ENCODE measurements around the gene SMG5.

SMG5 gene

DNA sequence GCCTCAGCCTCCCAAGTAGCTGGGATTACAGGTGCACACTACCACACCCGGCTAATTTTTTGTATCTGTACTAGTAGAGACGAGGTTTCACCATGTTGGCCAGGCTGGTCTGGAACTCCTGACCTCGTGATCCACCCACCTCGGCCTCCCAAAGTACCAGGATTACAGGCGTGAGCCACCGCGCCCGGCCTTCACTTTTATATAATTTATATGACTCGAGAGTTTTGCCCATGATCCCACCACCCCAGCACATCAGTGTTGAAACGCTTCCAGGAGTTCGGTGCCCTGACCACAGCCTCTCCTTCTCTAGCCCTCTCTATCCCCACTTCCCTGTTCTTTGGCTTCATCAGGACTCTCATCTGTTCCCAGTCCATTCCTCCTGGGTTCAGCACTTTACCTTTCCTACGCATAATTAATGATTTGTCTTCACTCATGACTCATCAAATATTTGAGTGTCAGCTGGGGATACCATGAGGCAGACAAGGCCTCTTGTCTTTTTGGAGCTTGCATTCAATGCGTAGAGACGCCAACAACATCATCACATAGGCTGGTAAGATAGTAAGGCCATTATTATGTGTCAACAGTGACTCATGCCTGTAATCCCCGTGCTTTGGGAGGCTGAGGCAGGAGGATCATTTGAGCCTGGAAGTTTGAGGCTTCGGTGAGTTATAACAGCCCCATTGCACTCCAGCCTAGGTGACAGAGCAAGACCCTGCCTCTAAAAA lies 68.4 kb downstream of the SMG5 start:
- TF ChIP-seq BHLHE40 (IDR thresholded peaks at IDR 0.05; ENCODE audit: borderline replicate concordance) (no peak), FOXA1 (IDR thresholded peaks at IDR 0.05) (no peak), HDGF (IDR thresholded peaks at IDR 0.05; ENCODE audit: borderline replicate concordance) (no peak), NFRKB (IDR thresholded peaks at IDR 0.05) (no peak), ARNT (IDR thresholded peaks at IDR 0.05) (no peak), FOXM1 (IDR thresholded peaks at IDR 0.05; ENCODE audit: borderline replicate concordance) (no peak), SUZ12 (IDR thresholded peaks at IDR 0.05) (no peak), PKNOX1 (IDR thresholded peaks at IDR 0.05) (no peak), ELF4 (IDR thresholded peaks at IDR 0.05) (no peak), ZNF384 (IDR thresholded peaks at IDR 0.05) (no peak), TARDBP (IDR thresholded peaks at IDR 0.05) (no peak), CTBP1 (IDR thresholded peaks at IDR 0.05; ENCODE audit: borderline replicate concordance) (no peak), L3MBTL2 (conservative IDR thresholded peaks at IDR 0.05) (no peak), LEF1 (IDR thresholded peaks at IDR 0.05; ENCODE audit: borderline replicate concordance) (no peak), SP1 (IDR thresholded peaks at IDR 0.05) (no peak), FOXK2 (IDR thresholded peaks at IDR 0.05) (no peak)
- ChIA-PET CTCF (interaction anchor here (2.7 kb wide), 2 partner anchors 11 to 69 kb away, joined by 10 to 18 read pairs; no protein-coding TSS in a partner anchor), POLR2A (interaction anchor here (1.4 to 3.9 kb wide), 8 partner anchors 11 to 239 kb away, joined by 3 to 63 read pairs (median 18); partner anchors contain the start of genes SLC25A44 and SMG5)
- DNase-seq (ENCODE audit: extremely low spot score), result no peak

- CTCF ChIA-PET, result interaction anchor here (1.5 to 2.7 kb wide), 3 partner anchors 12 to 72 kb away, joined by 7 to 18 read pairs (median 10); no protein-coding TSS in a partner anchor
- TF ChIP-seq PKNOX1 (IDR thresholded peaks at IDR 0.05), result no peak
- peak; percentile 45 for DNase-seq (ENCODE audit: extremely low spot score)
- POLR2A ChIA-PET, result interaction anchor here (0.6 to 3.9 kb wide), 40 partner anchors 8 to 557 kb away, joined by 3 to 63 read pairs (median 6); partner anchors contain the start of genes CCT3, MEX3A, PAQR6 and SLC25A44
Measured at GRCh38 chr1:156213644-156213966, 69.0 kb downstream of the SMG5 start.

DNA sequence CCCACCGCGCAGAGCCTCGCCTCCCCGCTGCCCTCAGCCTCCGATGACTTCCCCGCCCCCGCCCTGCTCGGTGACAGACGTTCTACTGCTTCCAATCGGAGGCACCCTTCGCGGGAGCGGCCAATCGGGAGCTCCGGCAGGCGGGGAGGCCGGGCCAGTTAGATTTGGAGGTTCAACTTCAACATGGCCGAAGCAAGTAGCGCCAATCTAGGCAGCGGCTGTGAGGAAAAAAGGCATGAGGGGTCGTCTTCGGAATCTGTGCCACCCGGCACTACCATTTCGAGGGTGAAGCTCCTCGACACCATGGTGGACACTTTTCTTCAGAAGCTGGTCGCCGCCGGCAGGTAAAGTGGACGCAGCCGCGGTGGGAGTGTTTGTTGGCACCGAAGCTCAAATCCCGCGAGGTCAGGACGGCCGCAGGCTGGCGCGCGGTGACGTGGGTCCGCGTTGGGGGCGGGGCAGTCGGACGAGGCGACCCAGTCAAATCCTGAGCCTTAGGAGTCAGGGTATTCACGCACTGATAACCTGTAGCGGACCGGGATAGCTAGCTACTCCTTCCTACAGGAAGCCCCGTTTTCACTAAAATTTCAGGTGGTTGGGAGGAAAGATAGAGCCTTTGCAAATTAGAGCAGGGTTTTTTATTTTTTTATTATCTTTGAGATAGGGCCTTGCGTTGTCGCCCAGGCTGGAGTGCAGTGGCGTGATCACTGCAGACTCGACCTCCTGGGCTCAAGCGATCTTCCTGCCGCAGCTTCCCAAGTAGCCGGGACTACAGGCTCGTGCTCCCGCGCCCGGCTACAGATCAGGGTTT lies 69.6 kb downstream of the SMG5 start, which contains the start of gene PMF1:
Gene PMF1, plus strand, starts transcription at position 175 of the 811 bp plus-strand sequence. Its CDS starts 9 bp downstream, at position 184.
- ChIA-PET POLR2A (interaction anchor here (0.6 to 3.9 kb wide), 62 partner anchors 8 to 1019 kb away, joined by 3 to 63 read pairs (median 4); partner anchors contain the start of genes BGLAP, CCT3, MEF2D and MEX3A), CTCF (interaction anchor here (0.6 to 2.7 kb wide), 6 partner anchors 12 to 72 kb away, joined by 3 to 18 read pairs (median 6); no protein-coding TSS in a partner anchor)
- peak; percentile 99 for DNase-seq (ENCODE audit: extremely low spot score)
- TF ChIP-seq PKNOX1 (IDR thresholded peaks at IDR 0.05) (peak; percentile 98), NFRKB (IDR thresholded peaks at IDR 0.05) (peak; percentile 89), SUZ12 (IDR thresholded peaks at IDR 0.05) (no peak), FOXA1 (IDR thresholded peaks at IDR 0.05) (no peak), LEF1 (IDR thresholded peaks at IDR 0.05; ENCODE audit: borderline replicate concordance) (peak; percentile 60; the same call in 1 of the 2 replicates), FOXK2 (IDR thresholded peaks at IDR 0.05) (no peak), BHLHE40 (IDR thresholded peaks at IDR 0.05; ENCODE audit: borderline replicate concordance) (no peak), L3MBTL2 (conservative IDR thresholded peaks at IDR 0.05) (peak; percentile 87), ELF4 (IDR thresholded peaks at IDR 0.05) (peak; percentile 69)

GRCh38 chr1:156212130-156212529 lies 70.5 kb downstream of the SMG5 start:
- TF ChIP-seq L3MBTL2 (conservative IDR thresholded peaks at IDR 0.05) (no peak), FOXK2 (IDR thresholded peaks at IDR 0.05) (no peak), PKNOX1 (IDR thresholded peaks at IDR 0.05) (no peak)
- CTCF ChIA-PET, result interaction anchor here (0.6 to 2.7 kb wide), 4 partner anchors 13 to 71 kb away, joined by 4 to 18 read pairs (median 8); no protein-coding TSS in a partner anchor
- POLR2A ChIA-PET, result interaction anchor here (0.5 to 3.9 kb wide), 44 partner anchors 8 to 289 kb away, joined by 3 to 63 read pairs (median 5); partner anchors contain the start of genes CCT3, MEF2D, PAQR6 and SEMA4A
- DNase-seq (ENCODE audit: extremely low spot score), result no peak

- CTCF ChIA-PET, result no interaction called here
- TF ChIP-seq LEF1 (IDR thresholded peaks at IDR 0.05; ENCODE audit: borderline replicate concordance) (no peak), NFRKB (IDR thresholded peaks at IDR 0.05) (no peak), PKNOX1 (IDR thresholded peaks at IDR 0.05) (no peak), ARNT (IDR thresholded peaks at IDR 0.05) (no peak), ELF4 (IDR thresholded peaks at IDR 0.05) (no peak), TARDBP (IDR thresholded peaks at IDR 0.05) (no peak), FOXA1 (IDR thresholded peaks at IDR 0.05) (no peak), L3MBTL2 (conservative IDR thresholded peaks at IDR 0.05) (no peak), FOXM1 (IDR thresholded peaks at IDR 0.05; ENCODE audit: borderline replicate concordance) (no peak), ZNF384 (IDR thresholded peaks at IDR 0.05) (no peak), CTBP1 (IDR thresholded peaks at IDR 0.05; ENCODE audit: borderline replicate concordance) (no peak), FOXK2 (IDR thresholded peaks at IDR 0.05) (no peak), HDGF (IDR thresholded peaks at IDR 0.05; ENCODE audit: borderline replicate concordance) (no peak), BHLHE40 (IDR thresholded peaks at IDR 0.05; ENCODE audit: borderline replicate concordance) (no peak), SUZ12 (IDR thresholded peaks at IDR 0.05) (no peak), SP1 (IDR thresholded peaks at IDR 0.05) (no peak)
- POLR2A ChIA-PET, result no interaction called here
- DNase-seq (ENCODE audit: extremely low spot score), result no peak
Measured at GRCh38 chr1:156211243-156211642, 71.4 kb downstream of the SMG5 start.

Data from HEK293T (cell line).